Testis (tissue), 2 donors: Measurements from ENCODE around the gene ARPIN.
A peak's percentile ranks its signal among the peaks of the same experiment; 100 is the strongest.

Experiments
- CTCF ChIP-seq, 3 experiments: fragments of 450-650 bp in 2 of 3; fragments of 200-600 bp in 1 of 3; sonication (generic) in 1 of 3; IDR thresholded peaks; one replicate each; pipeline ENCODE4 v1.5.1; 2016 to 2019; ENCODE audit warnings: antibody characterized with exemption in 3 of 3, mild to moderate bottlenecking in 2 of 3, moderate library complexity in 1 of 3
- POLR2A ChIP-seq: fragments of 450-650 bp; IDR thresholded peaks from one replicate; pipeline ENCODE4 v1.6.1; 2017; ENCODE audit warnings: antibody characterized with exemption, mild to moderate bottlenecking, moderate library complexity

GRCh38 chr15:89898614-89899294 is 14.0 kb downstream of the ARPIN start:
- peak in 1 of 3 experiments; percentile 27 for TF ChIP-seq CTCF (IDR thresholded peaks at IDR 0.05)
- TF ChIP-seq POLR2A, result no peak
